ENCODE data around the gene C17orf50.

The C17orf50 gene

DNA sequence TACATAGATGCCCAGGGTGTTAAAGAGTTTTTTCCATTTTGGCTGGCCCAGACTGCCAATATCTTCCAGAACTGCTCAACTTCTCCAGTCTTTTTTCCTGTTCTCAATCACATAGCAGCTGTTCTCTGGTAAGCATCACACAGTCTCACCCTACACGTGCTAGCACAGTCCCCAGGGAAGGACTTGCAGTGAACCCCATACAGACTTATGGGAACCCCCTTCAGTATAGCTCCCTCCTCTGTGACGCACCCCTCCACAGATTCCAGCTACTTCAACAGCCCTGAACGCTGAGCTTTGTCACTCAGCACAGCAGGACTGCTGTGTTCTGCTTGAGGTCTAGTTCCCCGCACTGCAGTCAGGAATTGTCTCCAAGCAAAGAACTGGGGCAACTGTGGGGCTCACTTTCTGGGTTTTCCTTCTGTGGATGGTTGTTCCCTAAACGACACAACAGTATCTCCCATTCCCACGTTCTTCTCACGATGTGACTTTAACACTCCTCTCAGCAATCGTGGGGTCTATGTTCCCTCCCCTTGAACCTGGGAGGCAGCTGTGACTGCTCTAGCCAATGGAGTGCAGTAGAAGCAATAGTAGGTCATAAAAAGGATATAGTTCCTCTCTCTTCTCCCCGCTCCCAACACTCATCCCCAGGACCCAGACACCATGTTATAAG lies 31.1 kb downstream of the C17orf50 start:
- no peak for DNase-seq

- no peak for DNase-seq
Observed at GRCh38 chr17:35793257-35793656, 32.6 kb downstream of the C17orf50 start.

DNA sequence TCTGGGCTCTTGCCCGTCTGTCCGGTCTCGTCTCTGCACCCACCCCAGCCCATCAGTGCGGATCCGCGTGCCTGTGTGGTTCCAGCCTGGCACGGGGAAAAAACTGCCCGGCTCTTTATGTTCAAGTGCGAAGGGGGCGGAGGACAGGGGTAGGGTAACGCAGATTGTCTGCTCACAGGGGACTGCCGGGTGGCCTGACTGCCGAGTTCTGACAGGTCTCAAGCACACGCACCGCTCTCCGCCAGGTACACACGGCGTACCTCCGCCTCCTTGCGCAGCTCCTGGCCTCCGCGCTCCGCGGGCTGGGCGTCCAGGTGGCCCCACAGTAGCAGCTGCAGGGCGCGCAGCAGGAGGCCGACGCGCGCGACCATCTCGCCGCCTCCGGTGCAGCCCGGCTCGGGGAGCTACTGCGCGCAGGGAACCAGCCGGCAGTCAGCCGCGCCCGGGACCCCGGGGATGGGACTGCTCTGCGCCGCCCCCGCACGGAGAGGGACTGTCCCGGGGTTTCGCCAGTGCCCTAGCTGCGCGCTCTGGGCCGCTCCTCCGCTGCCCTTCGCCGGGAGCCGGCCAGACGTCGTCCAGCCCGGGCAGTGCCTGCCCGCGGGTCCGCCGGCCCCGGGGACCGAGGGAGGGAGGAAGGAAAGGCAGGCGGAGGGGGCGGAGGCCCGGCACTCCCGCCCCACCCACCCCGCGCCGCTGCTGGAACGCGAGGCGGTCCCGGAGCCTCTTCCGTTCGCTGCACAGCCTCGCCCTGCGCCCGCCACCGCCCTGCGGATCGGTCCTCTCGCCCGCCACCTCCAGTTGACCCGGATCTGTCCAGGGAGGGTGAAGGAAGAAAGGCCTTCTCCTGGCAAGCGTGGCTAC lies 34.6 kb downstream of the C17orf50 start, which contains the start of gene MMP28:
Gene MMP28 (minus strand): TSS at position 635 of the 864 bp plus-strand sequence. CDS start 264 bp downstream, at position 371.
- peak; percentile 25 for DNase-seq

DNA sequence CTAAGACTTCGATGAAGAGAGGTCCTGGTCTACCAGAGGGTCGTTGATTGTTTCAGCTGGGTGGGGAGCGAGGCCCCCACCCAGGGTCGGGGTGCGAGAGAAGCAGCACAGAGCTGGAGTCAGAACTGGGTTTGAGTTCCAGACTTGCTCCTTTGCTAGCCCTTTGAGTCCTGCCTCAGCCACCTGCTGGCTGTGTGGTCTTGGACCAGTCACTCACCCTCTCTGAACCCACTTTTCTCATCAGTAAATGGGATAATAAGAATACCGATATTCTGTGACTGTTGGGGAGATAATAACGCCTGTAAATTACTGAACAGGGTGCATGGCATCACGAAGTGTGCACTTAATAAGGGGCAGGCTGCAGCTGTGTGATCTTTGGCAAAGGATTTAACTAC lies 35.2 kb downstream of the C17orf50 start:
- no peak for DNase-seq

GRCh38 chr17:35796942-35797341 lies 36.3 kb downstream of the C17orf50 start:
- DNase-seq: no peak

DNA sequence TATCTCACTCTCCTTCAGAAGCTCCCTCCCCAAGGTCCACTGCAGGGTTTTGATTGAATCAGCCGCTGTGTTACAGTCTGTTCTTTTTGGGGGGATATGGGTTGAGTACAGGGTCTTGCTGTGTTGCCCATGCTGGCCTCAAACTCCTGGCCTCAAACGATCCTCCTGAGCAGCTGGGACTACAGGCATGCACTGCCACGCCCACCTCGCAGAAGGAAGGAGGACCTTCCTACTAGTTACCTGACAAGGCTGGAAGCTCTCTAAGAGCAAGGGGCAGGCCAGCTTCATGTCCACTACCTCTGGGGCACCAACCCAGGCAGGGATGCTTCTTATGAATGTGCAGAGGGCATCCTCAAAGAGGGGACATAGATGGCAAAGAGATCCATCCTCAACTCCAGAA lies 36.7 kb downstream of the C17orf50 start:
- DNase-seq: no peak

- no peak for DNase-seq
Observed at GRCh38 chr17:35797918-35798317, 37.2 kb downstream of the C17orf50 start.

- DNase-seq: no peak
Observed at GRCh38 chr17:35799942-35800341, 39.3 kb downstream of the C17orf50 start.

DNA sequence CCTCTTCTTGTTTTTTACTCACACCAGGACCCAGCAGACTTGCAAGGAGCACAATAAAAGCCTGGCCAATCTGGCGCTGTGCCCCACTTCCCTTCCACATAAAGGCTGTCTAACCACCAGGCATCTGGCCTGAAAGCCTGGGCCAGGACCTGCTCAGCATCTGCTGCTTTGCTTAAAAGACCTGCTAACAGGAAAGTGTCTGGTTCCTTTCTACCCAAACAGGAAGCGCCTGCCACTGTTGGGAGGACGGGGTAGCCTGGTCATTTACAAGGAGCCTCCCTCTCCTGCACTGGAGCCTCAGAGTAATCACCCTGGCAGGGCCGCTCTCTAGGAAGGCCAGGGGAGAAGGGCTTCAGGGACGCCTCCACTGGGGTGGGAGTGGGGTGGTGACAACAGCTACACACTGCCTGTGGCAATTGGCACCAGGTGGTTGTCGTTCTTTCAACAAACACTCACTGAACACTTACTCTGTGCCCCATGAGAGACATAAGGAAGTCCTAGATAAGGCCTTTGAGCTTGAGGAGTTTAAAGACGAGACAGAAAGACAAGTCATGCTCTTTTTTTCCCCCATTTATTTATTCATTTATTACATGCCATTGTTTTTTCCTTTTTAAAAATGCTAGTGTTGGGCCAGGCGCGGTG lies 41.0 kb downstream of the C17orf50 start:
- peak; percentile 25 for DNase-seq

GRCh38 chr17:35804658-35805192 lies 44.0 kb downstream of the C17orf50 start:
- DNase-seq: peak; percentile 32

GRCh38 chr17:35807371-35808144 lies 46.9 kb downstream of the C17orf50 start:
- no peak for DNase-seq

GRCh38 chr17:35808240-35808961 lies 47.7 kb downstream of the C17orf50 start:
- DNase-seq: no peak

GRCh38 chr17:35808962-35809854 lies 48.5 kb downstream of the C17orf50 start, which contains the start of gene TAF15:
TAF15 (plus strand) TSS chr17:35809484; CDS start chr17:35809570, 86 bp downstream.
- peak; percentile 92 for DNase-seq

GRCh38 chr17:35809855-35810461 lies 49.3 kb downstream of the C17orf50 start:
- DNase-seq: no peak

DNA sequence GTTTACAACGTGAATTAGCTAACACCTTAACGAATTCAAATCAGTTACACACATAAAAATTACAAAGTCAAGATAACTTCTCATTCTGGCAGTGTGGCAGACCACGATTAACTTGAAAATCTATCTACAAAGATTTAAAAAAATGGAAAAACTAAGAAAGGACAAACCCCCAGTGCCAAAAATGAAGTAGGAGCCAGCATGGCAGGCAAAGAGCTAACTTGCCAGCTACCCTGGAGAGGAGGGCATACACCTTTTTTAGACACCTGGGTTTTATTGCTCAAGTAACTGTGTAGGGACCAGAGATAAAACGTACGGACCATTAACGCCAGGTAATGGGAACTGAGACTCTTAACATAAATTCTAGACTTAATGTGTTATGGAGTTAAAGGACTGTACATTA lies 51.1 kb downstream of the C17orf50 start:
- no peak for DNase-seq

GRCh38 chr17:35812456-35812855 lies 51.8 kb downstream of the C17orf50 start:
- no peak for DNase-seq
